ENCODE measurements around the gene BNC1.

GRCh38 chr15:83303535-83303934 is 19.1 kb upstream of the BNC1 start:
- TF ChIP-seq, protein P1, sequence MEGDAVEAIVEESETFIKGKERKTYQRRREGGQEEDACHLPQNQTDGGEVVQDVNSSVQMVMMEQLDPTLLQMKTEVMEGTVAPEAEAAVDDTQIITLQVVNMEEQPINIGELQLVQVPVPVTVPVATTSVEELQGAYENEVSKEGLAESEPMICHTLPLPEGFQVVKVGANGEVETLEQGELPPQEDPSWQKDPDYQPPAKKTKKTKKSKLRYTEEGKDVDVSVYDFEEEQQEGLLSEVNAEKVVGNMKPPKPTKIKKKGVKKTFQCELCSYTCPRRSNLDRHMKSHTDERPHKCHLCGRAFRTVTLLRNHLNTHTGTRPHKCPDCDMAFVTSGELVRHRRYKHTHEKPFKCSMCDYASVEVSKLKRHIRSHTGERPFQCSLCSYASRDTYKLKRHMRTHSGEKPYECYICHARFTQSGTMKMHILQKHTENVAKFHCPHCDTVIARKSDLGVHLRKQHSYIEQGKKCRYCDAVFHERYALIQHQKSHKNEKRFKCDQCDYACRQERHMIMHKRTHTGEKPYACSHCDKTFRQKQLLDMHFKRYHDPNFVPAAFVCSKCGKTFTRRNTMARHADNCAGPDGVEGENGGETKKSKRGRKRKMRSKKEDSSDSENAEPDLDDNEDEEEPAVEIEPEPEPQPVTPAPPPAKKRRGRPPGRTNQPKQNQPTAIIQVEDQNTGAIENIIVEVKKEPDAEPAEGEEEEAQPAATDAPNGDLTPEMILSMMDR (IDR thresholded peaks at IDR 0.05): no peak
- TF ChIP-seq EZH2 (IDR thresholded peaks at IDR 0.05) (no peak), EZH2phosphoT487 (IDR thresholded peaks at IDR 0.05) (no peak)

Measured in neural progenitor cell (in vitro differentiated cells).